AG04449 (cell line): Measurements from ENCODE around the gene THAP7.

Source experiments
- CTCF ChIA-PET: fragments of 350-600 bp; formaldehyde crosslinking; extraction: SDS; loops from one replicate; lab custom pipeline; 2021; ENCODE audit warnings: antibody characterized with exemption; lab: Yijun Ruan, JAX
- POLR2A ChIA-PET: fragments of 400-600, 350-600 bp; formaldehyde crosslinking; extraction: SDS; loops from one replicate; lab custom pipeline; 2020; ENCODE audit warnings: antibody characterized with exemption, inconsistent platforms; lab: Yijun Ruan, JAX
- DNase-seq: peaks from one replicate; pipeline ENCODE4 v3.0.0-alpha.2; 2010; ENCODE audit warnings: low read depth, low spot score
- H3K4me3 ChIP-seq: 2 replicates; pipeline ENCODE4 v1.5.1; 2011; ENCODE audit warnings: low read depth, mild to moderate bottlenecking, control low read depth, low read length
- CTCF ChIP-seq: IDR thresholded peaks from one replicate; pipeline ENCODE4 v1.5.1; 2011; ENCODE audit warnings: mild to moderate bottlenecking, moderate library complexity, low read length, control low read depth, inconsistent platforms; ENCODE audit not compliant: insufficient read depth; ENCODE audit errors: missing control alignments

Gene THAP7

DNA sequence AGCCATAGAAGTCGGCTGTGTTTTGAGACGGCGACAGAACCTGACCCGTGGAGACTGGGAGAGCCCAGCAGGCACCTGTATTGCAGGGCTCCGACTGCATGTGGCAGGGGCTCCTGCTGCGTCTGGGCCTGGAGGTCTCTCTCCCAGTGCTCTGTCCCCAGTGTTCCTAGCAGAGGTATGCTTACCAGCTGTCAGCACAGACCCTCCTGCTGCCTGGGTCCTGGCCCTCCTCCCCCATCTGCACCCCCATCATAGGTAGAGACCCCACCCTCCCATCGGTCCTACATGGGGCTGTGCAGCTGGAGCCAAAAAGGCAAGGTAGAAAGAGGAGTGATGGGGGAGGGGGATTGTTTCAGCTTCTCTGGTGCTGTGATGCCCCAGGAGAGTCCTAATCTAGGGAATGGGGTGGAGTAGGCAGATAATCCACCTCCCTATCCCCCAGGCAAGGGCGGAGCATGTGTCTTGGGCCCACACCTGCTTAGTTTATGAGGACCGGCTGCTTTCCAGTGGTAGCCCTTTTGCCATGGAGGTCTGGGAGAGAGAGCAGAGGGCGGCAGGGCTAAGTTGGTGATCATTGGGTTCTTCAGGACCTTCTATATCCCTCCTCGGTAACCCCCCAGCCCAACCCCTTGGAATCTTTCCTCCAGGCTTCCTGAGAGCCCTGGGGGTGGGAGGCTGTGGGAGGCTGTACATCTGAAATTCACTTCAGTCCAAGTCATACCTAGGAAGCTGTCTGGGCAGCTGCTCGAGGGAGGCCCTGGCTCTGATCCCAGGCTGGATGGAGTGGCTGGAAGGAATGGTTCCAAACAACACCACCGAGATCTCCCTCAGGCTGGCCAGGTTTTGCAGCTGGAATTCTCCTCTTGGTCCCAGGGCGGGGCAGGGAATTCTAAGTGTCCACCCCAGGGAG is 25.1 kb upstream of the THAP7 start:
- ChIA-PET POLR2A (interaction anchor here (1.4 kb wide), 1 partner anchor 11 kb away, joined by 4 read pairs; no protein-coding TSS in a partner anchor), CTCF (interaction anchor here (0.9 to 2.3 kb wide), 3 partner anchors 10 to 243 kb away, joined by 3 to 9 read pairs (median 3); partner anchors contain the start of gene P2RX6)
- no peak for DNase-seq
- no peak overlapping the region for H3K4me3 ChIP-seq
- TF ChIP-seq CTCF, result no peak

DNA sequence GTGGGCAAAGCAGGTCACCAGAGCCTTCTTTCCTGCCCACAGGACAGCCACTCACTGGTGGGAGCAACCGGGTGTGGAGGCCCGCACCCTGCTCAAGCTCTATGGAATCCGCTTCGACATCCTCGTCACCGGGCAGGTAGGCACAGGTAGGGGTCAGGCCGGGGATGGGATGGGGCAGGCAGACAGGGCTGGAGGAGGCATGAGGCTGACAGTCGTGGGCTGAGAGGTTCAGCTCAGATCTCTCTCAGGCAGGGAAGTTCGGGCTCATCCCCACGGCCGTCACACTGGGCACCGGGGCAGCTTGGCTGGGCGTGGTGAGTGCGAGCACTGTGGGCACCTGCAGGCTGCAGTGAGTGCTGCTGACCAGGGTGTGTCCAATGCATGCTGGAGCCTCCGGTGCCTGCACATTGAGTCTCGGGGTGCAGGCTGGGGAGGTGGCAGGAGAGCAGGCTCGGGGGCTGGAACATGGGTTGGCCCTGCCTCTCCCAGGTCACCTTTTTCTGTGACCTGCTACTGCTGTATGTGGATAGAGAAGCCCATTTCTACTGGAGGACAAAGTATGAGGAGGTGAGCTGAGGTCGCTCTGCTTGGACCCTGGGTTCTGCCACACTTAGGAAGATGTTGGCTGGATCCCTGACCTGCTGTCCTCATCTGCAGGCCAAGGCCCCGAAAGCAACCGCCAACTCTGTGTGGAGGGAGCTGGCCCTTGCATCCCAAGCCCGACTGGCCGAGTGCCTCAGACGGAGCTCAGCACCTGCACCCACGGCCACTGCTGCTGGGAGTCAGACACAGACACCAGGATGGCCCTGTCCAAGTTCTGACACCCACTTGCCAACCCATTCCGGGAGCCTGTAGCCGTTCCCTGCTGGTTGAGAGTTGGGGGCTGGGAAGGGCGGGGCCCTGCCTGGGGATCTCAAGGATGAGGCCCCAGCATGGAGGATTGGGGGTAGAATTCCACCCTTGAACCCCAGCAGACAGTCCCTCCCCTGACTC is 24.1 kb upstream of the THAP7 start:
- ChIA-PET CTCF (interaction anchor here (2.3 kb wide), 1 partner anchor 10 kb away, joined by 9 read pairs; the partner anchor contains the start of gene P2RX6), POLR2A (no interaction called here)
- H3K4me3 ChIP-seq, result no peak overlapping the region
- no peak for TF ChIP-seq CTCF
- no peak for DNase-seq

- ChIA-PET CTCF (no interaction called here), POLR2A (no interaction called here)
Observed at GRCh38 chr22:21025266-21025665, 23.3 kb upstream of the THAP7 start.

GRCh38 chr22:21022955-21023614 is 21.2 kb upstream of the THAP7 start:
- POLR2A ChIA-PET, result no interaction called here

More at GRCh38 chr22:21025266-21025665, 23.3 kb upstream of the THAP7 start:
- no peak for DNase-seq
- H3K4me3 ChIP-seq, result no peak overlapping the region
- TF ChIP-seq CTCF, result no peak

DNA sequence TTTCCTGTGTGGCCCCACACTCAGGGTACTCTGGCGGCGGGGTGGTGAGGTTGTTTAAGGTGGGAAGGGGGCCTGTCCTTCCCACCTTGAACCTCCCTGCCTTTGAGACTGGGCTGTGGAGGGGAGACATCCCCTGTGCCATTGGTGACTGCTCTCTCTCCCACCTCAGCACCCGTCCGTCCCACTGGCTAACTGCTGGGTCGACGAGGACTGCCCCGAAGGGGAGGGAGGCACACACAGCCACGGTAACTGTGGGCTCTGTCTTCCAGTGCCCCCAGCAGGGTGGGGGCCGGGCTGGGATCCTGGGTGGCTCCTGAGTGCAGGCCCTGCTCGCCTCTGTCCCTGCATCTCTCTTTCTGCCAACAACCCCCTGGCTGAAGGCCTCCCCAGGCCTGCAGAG is 20.6 kb upstream of the THAP7 start:
- DNase-seq, result no peak
- H3K4me3 ChIP-seq, result no peak overlapping the region
- TF ChIP-seq CTCF, result no peak
- ChIA-PET CTCF (no interaction called here), POLR2A (no interaction called here)

More at GRCh38 chr22:21022955-21023614, 21.2 kb upstream of the THAP7 start:
- no peak overlapping the region for H3K4me3 ChIP-seq
- TF ChIP-seq CTCF, result no peak
- DNase-seq, result no peak
- CTCF ChIA-PET, result no interaction called here
